Fibroblast of peridontal ligament (primary cell): Measurements from ENCODE around the gene GPATCH3.
"Not testable (repeated sequence)": the region's sequence is repeated elsewhere in the genome, so short reads cannot be mapped to it uniquely, and the experiment has no call there.

ENCODE experiments used
- DNase-seq: peaks from one replicate; pipeline ENCODE4 v3.0.0-alpha.2; 2010; ENCODE audit errors: extremely low read depth

Gene GPATCH3, protein sequence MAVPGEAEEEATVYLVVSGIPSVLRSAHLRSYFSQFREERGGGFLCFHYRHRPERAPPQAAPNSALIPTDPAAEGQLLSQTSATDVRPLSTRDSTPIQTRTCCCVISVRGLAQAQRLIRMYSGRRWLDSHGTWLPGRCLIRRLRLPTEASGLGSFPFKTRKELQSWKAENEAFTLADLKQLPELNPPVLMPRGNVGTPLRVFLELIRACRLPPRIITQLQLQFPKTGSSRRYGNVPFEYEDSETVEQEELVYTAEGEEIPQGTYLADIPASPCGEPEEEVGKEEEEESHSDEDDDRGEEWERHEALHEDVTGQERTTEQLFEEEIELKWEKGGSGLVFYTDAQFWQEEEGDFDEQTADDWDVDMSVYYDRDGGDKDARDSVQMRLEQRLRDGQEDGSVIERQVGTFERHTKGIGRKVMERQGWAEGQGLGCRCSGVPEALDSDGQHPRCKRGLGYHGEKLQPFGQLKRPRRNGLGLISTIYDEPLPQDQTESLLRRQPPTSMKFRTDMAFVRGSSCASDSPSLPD

DNA sequence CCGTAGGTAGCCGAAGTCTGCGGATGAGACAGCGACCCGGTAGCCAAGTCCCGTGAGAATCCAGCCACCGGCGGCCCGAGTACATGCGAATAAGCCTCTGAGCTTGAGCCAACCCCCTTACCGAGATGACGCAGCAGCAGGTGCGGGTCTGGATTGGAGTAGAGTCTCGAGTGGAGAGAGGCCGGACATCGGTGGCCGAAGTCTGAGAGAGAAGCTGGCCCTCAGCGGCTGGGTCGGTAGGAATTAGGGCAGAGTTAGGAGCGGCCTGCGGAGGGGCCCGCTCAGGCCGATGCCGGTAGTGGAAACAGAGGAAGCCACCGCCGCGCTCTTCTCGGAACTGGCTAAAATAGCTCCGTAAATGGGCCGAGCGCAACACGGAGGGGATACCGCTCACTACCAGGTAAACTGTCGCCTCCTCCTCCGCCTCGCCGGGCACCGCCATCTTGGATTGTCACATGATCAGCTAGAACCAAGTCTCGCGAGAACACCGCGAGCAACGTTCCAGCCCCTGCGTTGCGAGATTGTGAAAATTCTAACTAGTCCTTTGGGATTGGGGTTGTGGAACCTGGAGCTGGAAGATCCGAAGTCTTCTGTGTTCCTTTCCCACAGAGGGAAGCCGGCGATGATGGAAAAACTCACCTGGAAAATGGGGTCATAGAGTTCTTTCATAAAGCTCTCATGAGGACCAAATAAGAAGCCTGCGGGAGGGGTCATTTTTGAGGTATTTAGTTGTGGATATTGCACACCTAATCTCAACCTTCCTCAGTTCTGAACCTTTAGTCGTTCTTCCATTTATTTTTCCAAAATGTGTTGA, at the start of gene GPATCH3:
GPATCH3 (minus strand) TSS at position 467 of the 814 bp plus-strand sequence; CDS start at position 442, 25 bp downstream.
- peak; percentile 97 for DNase-seq

DNA sequence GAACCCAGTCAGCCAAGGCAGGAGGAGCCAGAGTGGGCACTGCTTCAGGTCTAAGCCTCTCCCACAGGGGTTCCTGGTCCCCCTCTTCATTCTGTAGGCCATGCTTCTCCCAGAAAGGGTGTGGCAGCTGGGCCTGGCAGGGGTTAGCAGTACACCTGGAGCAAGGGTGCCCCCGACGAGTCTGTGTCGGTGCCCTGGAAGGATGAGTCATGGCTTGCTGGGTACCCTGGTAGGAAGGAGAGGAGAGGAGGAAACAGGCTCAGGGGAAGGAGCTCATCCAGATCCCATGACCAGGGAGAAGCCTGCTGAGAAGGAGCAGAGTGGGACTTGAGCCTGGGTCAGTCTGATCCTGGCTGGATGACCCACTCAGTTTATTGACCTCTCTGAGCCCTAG, 49.7 kb upstream of the GPATCH3 start:
- DNase-seq: no peak

DNA sequence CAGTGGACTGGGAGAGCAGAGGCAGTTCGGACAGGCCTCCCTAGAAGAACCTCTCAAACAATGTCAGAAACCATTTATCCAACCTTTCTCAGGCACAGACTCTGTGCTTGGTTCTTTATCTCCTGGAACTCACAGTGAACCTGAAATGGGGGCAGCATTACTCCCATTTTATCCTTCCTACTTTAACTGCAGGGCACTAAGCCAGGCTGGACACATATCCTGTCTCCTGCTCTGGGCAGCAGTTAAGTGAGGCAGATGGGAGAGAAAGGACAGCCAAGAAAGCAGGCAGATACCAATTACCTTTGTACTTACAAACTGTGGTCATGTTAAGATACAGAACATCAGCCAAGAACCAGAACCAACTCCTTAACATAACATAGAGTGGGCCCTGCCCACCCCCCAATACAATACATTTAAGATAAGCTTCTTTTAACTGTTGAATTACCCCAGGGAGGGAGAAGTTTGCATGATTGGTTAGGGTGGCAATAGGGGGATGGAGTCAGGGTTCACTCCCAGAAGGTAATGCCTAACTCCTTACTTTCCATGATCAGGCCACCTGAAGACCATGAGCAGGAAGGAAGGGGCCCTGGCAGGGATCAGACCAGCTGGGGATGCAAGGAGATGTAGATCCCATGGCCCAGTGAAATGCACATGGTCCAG, 49.1 kb upstream of the GPATCH3 start:
- no peak for DNase-seq

DNA sequence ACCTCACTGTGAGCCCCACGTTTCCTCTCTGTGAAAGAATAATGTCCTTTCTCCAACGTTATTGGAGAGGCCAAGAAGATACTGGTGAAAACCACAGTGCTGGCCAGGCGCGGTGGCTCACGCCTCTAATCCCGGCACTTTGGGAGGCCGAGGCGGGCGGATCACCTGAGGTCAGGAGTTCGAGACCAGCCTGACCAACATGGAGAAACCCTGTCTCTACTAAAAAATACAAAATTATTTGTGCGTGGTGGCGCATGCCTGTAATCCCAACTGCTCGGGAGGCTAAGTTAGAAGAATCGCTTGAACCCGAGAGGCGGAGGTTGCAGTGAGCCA, 48.4 kb upstream of the GPATCH3 start:
- not testable (repeated sequence) for DNase-seq

DNA sequence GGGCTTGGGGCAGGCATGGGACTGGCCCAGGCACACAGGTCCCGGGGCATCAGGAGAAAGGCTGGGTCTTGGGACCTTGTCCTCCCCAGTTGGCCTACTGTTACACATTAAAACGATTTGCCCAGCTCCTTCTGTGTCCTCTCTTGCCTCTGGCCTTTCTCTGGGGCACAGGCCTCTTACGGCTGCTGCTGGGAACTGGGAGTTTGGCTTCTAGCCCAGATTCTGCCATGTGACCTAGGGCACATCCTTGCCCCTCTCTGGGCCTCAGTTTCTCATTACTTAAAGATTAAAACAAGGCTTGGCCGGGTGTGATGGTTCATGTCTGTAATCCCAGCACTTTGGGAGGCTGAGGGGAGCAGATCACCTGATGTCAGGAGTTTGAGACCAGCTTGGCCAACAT, 46.0 kb upstream of the GPATCH3 start:
- DNase-seq: no peak

DNA sequence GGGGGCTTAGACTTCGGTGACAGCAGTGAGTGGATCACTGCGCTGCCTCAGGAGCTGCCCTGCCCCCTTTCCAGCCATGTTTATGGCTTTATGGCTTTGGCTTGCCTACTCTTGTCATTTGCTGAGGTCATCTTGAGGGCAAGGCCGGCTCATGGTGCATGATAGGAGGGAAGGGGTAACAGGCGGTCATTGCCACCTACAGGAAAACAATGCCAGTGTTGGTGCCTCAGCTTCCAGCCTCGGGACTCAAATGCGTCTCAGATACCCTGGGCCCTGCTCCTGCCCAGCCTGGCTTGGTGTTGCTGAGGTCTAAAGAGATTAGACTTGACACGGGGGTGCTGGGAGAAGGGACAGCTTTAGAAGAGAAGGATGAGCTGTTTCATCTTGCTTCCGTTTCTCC, 45.5 kb upstream of the GPATCH3 start:
- DNase-seq: no peak

DNA sequence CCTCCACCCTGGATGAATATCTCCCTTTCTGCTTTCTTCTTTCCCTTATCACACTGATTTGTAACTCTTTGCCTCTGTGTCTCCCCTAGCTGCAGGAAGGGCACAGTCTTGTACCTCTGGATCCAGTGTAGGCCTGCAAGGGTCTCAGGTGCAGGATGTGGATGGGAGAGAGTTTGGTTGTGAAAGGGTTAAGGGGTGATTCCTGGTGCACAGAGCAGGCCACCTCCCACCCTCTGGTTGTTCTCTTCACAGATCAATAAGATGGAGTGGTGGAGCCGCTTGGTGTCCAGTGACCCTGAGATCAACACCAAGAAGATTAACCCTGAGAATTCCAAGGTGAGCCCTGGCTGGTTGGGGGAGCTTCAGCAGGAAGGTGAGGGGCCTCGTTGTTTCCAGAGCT, 44.9 kb upstream of the GPATCH3 start:
- no peak for DNase-seq

DNA sequence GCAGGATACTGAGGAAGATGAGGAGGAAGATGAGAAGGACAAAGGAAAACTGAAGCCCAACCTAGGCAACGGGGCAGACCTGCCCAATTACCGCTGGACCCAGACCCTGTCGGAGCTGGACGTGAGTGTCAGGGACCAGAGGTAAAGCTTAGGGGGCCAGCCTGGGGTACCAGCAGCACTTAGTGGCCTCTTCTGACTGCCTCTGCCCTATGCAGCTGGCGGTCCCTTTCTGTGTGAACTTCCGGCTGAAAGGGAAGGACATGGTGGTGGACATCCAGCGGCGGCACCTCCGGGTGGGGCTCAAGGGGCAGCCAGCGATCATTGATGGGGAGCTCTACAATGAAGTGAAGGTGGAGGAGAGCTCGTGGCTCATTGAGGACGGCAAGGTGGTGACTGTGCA, 42.4 kb upstream of the GPATCH3 start:
- DNase-seq: no peak

DNA sequence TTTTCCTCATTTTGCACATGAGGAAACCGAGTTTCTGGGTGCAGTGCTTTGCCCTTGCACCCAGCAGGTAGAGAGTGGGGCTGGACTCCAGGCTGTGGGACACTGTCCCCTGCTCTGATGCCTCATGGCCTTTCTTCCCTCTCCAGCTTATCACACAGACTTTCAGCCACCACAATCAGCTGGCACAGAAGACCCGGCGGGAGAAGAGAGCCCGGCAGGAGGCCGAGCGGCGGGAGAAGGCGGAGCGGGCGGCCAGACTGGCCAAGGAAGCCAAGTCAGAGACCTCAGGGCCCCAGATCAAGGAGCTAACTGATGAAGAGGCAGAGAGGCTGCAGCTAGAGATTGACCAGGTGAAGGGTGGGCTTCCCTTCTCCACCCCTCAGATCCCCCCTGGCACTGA, 41.0 kb upstream of the GPATCH3 start:
- DNase-seq: no peak

DNA sequence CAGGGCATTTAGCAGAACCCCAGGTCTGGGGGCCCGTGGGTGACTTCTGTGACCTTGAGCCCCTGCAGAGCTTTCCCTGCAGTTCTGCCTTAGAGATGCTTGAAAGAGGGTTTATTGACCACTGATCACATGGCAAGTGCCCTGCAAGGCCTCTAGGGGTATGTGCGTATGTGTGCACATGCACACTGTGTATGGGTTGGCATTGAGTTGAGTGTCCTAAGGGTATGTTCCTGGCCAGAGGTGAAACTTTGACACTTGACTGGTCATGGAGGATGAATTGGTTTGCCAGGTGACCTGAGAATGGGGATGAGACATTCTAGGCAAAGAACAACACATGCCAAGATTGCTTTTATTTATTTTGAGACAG, 38.4 kb upstream of the GPATCH3 start:
- no peak for DNase-seq

DNA sequence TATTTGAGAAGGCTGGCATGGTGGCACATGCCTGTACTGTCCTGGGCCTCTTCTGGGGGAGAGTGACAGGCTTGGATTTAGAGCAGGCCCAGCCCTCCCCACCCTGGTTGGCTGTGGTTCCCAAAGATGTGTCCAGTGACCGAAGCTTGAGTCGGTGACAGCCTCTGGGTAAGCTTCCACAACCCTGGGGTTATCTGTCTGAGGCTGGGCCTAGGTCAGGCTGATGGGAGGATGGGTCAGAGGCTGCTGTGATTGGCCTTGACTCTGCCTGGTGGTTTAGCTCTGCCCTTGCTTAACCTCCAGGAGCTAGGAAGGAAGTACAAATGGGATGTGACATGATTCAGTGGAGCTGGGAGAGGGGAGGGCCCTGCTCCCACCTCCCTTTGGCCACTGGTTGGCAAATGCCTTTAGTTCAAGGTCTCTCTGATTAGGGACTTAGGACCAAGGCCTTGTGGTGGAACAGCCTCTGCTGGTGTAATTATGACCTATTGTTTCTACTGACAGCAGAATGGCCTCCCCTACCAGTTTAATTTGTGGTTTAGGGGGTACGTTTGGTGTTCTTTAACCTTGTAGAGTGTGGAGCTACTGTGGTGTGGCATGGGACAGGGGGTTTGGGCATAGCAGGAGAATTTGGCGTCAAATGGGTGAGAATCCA, 37.9 kb upstream of the GPATCH3 start:
- DNase-seq: no peak

DNA sequence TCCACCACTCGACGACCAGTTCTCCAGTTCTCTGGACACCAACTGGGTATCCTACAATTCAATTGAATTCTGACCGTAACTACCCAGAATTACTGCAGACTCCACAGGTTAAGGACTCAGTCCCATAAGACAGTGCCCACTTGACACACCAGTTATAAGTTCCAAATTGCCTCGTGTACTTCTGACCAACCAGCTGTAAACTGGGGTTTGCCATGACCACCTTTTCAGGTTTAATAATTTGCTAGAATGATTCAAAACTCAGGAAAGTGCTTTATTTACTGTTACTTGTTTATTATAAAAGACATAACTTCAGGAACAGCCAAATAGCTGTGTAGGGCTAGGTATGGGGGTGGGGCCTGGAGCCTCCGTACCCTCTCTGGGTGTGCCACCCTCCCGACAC, 36.6 kb upstream of the GPATCH3 start:
- DNase-seq: no peak

DNA sequence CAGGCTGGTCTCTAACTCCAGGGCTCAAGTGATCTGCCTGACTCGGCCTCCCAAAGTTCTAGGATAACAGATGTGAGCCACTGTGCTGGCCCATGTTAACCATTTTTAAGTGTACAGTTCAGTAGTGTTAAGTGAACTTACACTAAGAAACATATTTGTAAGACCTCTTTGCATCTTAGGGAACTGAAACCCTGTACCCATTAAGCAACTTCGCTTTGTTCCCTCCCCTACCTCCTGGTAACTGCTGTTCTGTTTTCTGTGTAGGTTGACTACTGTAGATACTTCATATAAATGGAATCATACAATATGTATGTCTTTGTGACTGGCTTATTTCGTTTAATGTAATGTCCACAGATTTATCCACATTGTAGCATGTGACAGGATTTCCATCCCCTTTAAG, 32.3 kb upstream of the GPATCH3 start:
- DNase-seq: no peak

DNA sequence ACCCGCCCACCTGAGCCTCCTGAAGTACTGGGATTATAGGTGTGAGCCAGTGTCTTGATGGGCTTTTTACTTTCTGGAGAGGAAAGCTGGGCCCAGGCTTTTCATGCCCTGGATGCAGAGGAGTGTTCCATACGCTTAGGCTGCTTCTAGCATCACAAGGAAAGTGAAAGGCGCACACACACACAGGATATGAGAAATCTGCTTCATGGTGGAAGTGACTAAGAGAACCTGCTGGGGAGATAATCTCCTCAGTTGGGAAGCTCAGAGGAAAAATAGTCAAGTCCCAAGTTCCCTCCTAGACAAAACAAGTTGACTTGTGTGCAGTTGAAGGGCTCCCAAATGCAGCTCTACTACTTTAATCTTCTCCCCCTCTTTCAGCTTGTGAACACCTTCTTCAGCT, 23.4 kb upstream of the GPATCH3 start:
- DNase-seq: no peak

DNA sequence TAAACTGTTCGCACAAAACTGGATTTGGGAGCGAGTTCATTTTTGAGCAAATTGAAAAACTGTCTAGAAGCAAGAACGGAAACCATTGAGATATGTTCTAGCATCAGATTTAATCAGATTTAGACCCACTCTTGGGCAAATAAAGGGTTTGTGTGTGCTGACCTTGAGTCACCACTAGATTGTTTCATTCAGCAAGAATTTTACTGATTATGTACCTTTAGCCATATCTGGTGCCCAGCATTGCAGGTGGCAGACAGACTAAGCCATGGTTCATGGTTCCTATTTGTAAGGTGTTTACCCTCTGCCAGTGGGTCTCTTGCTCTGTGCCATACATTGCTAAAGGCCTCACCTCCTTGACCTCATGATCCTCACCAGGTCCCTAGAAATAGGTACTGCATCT, 22.6 kb upstream of the GPATCH3 start:
- no peak for DNase-seq

DNA sequence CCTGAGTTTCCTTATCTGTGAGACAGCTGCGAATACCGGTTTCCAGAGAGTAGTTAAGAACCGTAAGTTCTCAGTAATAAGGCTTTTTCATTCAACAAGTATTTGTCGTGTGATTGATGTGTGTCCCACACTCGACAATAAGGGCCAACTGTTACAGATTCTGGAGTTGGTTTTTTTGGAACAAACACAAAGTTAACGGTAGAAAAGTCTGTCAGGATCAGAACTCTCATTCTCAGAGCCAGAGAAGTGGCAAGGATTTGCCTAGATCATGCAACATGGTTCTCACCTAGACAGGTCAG, 22.1 kb upstream of the GPATCH3 start:
- no peak for DNase-seq

DNA sequence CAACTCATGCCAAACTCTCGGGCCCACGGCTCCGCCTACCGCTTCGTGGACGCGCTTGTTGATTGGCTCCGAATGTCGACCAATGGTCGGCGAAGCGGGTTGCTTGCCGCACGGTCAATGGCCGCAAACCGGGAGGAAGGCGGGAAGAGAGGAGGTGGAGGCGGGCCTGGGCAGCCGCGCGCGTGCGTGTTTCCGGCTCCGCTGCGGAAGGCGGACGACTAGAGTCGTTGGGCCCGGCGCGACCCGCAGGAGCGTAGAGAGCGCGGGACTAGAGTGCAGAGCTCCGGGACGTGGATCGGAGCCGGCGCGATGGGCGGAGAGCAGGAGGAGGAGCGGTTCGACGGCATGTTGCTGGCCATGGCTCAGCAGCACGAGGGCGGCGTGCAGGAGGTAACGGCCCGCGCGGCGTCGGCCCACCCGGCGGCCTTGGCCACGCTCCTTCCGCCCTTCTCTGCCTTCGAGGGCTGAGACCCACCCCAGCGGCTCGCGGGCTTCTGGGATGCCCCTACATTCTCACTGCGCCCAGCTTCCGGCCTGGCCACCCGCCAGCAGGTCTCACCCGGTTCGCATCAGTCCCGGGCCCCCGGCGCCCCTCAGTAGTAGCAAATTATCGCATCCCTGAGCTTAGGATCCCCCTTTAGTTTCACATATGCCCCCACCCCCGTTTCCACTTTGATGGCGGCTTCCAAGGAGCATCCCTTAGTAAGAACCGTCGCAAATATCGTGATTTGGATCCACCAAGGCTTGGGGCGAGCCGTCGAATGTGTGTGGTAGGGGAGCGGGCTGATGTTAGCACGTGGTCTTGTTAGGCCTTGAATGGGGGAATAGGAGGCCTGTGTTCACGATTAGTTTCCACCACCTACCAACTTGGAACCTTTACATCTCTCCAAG, 21.5 kb upstream of the GPATCH3 start, which contains the start of gene NUDC:
NUDC (plus strand) TSS at position 204 of the 891 bp plus-strand sequence; CDS start at position 310, 106 bp downstream.
- peak; percentile 96 for DNase-seq

DNA sequence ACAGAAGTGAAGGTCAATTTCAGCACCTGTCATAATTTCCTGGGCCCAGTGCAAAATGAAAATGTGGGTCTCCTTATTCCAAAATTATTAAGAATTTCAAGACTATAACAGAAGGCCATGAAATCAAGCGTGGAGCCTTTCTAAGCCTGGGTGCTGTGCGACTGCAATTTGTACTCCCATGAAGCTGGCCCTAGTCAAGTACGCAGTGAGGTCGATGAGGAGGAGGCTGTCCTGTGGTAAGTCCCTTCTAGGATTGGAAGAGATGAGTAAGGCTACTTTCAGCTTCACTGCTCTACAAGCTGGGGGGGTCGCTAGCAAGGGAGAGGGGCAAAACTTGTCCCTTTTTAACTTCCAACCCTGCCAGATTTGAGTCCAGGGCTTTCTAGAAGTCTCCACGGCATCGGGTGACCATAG, 20.9 kb upstream of the GPATCH3 start:
- no peak for DNase-seq

DNA sequence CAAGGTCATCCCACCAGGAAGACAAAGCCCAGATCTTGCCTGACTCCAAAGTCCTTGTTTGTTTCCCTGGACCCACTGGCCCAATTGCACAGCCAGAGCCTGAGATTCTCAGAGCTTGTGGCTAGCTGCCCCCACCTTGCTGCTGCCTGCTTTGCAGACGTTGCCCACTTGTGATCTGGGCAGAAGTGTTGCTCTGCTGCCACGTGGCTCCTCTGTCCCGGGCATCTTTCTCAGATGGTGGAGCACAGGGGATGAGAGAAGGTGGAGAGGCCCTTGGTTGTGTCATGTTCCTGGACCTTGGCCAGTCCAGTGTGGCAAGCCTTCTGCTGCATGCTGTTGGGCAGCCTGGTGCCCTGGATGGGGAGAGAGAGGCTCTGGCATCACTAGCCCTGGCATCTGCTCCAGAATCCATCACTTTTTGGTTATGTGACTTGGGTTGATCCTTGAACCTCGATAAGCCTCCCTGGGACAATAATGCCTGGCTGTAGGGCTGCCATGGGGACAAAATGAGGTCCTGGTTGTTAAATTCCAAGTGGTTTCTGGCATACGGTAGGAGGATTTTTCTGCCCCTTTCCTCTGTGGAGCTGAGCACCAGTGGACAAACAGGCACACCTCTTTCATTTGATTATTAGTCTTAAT, 15.1 kb upstream of the GPATCH3 start:
- no peak for DNase-seq

DNA sequence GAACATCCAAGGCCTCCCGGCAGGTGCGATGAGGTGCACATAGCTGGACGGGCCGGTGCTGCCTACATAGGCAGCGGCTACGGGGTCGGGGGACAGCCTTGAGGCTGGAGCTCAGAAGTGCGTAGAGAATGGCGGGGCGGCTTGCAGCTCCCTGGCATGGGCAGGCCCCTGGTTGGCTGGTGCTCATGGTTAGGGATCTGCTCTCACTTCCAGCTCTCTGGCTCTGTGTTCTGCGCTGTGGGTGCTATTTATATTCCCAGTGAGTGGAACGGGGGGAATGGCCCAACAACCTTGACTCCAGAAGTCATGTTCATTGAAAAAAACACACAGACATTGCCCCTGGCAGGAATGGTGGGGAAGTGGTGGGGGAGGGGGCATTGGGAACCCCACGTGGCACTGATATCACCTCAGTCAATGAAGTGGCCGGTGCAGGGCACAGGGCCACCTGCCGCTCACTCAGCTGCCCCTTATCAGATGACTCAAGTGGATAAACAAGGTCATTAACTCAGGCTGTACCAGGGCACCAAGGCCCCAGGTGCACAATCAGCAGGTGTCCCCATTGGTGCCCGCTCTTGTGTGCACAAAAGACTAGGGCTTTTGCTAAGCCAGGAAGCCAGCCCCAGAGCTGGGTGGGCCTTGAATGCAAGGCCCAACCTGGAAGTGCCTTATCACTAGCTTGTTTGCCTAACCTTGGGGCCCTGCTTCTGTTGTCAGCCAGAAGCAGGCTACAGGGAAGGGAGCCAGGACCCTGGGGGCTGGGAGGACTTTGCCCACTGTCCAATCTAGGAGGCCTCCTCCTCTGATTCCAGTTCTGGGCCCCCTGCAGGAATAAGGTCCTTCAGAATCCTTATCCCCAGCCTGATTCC, 13.7 kb upstream of the GPATCH3 start, which contains the start of gene NR0B2:
NR0B2 (minus strand) TSS at position 222 of the 866 bp plus-strand sequence; CDS start at position 187, 35 bp downstream.
- DNase-seq: no peak
